ENCODE measurements around the gene SERPINB5.

Gene SERPINB5

DNA sequence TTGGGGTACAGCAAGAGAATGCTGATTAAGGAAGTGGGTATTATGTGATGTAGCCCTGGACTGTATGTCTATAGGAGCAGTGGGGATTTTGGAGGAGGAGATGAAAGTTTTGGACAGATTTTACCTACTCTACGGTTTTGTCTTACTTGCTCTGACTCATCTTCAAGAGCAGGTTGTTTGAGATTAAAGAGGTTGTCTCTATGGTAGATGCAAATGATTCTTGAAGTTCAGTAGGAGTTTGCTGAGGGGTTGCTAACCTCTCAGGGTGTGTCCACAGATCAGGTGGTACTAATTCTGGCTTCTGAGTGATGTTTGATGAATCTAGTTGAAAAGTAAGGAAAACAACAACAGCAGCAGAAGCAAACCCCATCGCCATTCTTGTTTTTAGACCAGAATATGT, 55.7 kb downstream of the SERPINB5 start:
- no peak for DNase-seq

DNA sequence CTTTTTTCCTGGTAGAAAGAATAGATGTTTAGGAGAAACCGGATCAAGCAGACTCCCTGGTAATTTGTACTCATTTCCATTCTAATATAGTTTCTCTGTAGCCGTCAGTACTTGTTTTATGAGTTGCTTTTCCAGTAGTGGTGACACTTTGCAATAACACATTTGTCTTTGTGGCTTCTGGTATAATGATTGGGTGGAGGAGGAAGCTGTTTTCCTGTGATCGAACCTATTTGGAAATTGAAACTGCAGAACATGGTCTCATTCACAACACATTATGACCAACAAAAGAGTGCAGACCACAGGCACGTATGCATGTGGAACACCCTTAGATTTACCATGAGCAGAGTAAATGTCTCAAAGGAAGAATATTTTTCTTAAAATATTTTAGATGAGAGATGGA, 57.9 kb downstream of the SERPINB5 start:
- DNase-seq, result no peak

DNA sequence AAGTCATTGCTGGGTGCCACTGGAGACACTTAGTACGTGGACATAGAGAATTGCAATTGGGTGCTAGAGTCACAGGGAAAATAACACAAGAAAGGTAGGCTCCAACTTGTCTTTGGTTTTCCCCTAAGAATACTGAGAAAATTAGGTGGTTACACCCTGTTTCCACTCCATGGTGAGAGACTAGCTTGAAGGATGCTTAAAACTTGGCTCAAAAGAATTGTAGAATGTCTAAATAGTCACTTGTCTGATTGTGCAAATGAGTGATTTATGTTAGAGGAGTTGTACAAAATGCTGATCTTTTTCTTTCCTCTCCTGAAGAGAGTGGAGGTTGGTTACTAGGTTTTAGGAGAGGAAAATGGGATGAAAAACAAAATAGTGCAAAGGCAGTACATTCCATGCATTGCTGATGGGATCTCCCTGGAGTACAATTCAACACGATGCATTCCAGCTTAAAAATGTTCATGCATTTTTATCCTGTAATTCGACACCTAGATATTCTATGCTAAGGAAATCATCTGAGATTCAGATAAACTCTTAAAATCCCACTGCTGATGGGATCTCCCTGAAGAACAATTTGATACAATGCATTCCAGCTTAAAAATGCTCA, 63.2 kb downstream of the SERPINB5 start:
- no peak for DNase-seq

DNA sequence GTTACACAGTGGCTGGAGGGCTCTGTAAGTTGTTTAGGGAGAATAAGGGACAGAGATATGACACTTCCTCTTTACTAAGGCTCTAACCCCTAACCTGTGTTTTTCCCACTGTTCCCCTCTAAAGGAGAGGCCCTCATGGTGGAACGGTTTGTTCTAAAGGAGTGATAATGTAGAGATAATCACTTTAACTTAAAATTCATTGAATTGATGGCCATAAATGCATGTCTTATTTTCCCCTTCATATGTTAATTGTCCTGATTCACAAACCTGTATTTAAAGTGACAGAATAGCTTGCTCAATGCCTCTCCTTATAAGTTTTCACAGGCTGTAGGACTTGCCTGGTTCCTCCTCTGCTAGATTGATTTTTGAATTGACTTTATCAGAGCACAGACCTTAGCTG, 65.3 kb downstream of the SERPINB5 start, which contains the start of gene SERPINB12:
Gene SERPINB12 (plus strand): TSS at position 301 of the 400 bp plus-strand sequence. CDS start 13,791 bp downstream, outside the sequence.
- no peak for DNase-seq

DNA sequence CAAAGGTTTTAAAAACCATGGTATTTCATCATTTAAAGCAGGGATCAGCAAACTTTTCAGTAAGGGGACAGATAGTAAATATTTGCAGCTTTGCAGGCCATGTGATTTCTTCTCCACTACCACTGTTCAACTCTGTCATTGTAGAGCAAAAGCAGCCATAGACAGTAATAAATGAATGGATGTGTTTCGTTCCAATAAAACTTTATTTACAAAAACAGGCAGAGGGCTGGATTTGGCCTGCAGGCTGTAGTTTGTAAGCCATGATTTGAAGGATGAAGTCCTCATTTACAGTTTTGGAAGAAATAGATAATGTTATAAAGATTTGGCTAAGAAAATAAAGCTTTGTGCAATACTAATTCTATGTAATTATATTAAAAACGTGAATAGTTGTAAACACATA, 67.3 kb downstream of the SERPINB5 start:
- DNase-seq, result no peak

DNA sequence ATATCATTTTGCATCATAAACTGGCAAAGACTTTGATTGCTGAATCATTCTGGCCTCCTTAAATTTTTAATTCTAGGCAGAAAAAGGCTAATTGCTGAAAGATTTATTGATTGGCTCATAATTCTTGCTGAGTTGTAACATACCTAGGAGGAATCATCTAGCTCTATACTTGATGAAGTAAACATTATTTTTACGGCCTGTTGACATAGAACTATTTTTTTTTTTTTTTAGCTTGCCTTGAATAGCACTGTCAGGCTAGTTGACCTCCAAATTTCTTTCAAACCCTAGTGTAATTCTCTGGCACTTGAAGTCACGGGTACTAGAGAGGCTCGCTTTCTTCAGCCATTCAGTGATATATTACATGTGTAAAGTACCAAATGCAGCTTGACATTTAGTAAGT, 68.2 kb downstream of the SERPINB5 start:
- DNase-seq, result no peak

DNA sequence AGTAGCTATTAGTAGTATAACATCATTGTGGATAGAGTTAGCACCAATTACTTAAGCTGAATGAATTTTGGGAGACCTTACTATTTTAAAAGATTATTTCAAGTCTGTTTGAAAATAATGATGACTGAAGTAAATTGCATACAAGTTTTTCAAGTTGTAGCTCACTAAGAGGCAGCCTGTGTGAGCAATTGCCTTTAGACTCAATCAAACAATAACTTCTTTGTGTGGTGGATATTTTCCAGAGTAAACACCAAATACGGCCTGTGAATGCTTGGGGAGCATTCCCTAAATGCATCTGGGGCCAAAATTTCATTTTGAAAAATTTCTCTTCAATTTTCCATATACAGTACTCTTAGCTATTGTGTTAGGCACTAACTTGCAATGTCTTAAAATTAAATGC, 73.3 kb downstream of the SERPINB5 start:
- no peak for DNase-seq

DNA sequence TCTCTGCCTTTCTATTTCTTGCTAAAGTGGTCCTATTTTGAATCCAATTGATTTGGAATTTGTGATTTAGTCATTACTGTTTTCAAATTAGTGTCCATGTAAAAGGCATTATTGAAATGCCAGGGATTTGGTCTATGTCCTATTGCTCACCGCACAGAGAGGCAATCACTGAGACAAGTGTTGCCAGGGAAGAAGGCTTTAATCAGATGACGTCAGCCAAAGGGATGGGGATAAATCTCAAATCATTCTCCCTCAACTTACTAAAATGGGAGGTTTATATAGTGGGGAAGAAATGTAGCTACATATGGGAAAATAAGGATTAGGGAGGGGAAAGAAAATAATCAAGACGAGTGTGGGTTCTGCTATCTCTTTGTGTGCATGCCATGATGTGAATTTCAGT, 75.0 kb downstream of the SERPINB5 start:
- DNase-seq, result no peak

DNA sequence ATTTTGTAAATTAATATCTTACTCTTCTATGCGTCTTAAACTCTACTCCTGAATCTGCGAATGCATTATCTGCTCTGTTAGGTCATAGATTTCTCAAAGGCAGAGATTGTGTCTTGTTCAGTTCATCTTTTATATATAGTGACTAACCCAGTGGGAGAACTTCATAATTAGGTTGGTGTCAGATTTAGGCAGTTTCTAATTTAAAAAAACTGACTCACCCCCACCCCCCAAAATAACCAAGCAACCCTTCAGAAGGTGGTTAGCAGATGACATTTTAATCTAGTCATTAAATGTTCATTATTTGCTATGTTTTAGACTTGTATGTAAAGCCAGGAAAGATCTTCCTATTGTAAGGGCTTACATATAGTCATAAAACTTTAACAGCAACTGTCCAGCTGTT, 75.8 kb downstream of the SERPINB5 start:
- DNase-seq, result no peak

DNA sequence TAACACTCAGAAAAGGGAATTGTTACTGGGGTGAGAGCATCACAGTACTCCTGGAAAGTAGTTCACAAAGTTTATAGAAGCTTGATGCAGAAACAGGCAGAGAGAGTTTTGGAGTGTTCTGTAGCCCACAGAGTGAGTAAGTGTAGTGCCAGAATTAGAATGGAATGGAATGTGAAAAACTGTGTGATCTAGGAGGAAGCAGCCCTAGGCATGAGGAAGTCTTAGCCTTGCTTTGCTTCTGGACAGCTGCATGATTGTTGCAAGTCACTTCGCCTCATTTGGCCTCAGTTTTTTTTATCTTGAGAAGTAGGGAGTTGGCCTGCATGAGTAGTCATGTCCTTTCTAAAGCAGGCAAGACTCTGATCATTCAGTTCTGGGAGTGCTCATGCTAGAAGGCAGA, 76.3 kb downstream of the SERPINB5 start:
- no peak for DNase-seq

Measured in activated CD4-positive, alpha-beta T cell treated with anti-CD3 and anti-CD28 coated beads, Interleukin-2, amount 50 U/mL, for 4 hours (primary cell).